GM18868 (cell line): ENCODE measurements around the gene DUOXA1.
"Not testable (repeated sequence)": the region's sequence is repeated elsewhere in the genome, so short reads cannot be mapped to it uniquely, and the experiment has no call there.

Source experiments
- ATAC-seq: cut with Tn5 transposase; IDR thresholded peaks from one replicate; pipeline ENCODE4 v1.9.1; 2021; ENCODE audit warnings: mild to moderate bottlenecking, moderate library complexity; ENCODE audit not compliant: unreplicated experiment

Gene DUOXA1

DNA sequence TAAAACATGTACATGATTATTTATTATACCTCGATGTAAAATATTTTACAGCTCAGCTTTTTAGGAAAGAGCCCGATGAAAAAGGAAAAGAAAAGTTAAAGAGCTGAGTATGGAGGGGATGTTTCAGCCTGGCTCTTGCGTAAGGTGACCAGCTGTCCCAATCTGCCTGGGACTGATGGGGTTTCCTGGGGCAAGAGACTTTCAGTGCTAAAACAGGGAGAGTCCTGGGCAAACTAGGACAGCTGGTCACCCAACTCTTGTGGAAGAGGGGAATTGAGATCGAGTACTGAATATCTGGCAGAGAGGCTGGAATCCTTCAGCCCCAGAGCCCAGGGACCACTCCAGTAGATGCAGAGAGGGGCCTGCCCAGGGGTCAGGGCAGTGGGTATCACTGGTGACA, 36.7 kb downstream of the DUOXA1 start:
- ATAC-seq: no peak

DNA sequence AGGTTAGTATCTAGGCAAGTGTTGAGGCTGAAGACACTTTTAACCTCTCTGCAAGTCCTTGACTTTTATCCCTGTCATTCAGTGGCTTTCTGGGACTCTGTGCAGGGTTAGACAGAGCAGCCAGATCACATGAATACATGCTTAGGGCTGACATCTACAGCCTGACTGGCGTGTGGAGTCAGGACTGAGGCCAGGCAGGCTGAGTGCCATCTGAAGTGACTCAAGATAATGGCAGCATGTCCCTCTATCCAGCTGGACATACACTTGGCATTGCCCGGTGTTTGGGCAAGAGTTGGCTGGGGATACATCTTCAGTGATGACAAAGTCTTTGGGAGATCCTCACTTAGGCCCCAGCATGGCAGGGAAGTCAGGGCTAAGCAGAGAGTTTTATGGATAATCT, 38.1 kb downstream of the DUOXA1 start:
- no peak for ATAC-seq

DNA sequence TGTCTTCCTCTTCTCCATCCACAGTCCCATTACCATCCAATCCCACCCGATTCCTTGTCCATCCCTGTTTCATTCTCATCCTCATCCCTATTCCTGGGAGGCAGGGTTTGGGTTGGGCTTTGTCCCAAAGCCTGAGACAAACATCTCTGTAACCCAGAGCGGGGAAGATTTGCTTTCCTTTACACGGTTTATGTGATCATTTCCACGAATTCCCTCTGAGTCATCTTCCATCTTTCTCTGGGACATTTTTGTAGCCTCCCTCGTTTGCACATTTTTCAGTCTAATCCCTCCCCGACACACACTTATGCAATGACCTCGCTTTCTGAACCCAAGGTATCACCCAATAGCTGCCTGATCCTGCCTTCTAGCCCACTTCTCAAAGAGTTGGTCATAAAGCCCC, 38.5 kb downstream of the DUOXA1 start:
- ATAC-seq: no peak

DNA sequence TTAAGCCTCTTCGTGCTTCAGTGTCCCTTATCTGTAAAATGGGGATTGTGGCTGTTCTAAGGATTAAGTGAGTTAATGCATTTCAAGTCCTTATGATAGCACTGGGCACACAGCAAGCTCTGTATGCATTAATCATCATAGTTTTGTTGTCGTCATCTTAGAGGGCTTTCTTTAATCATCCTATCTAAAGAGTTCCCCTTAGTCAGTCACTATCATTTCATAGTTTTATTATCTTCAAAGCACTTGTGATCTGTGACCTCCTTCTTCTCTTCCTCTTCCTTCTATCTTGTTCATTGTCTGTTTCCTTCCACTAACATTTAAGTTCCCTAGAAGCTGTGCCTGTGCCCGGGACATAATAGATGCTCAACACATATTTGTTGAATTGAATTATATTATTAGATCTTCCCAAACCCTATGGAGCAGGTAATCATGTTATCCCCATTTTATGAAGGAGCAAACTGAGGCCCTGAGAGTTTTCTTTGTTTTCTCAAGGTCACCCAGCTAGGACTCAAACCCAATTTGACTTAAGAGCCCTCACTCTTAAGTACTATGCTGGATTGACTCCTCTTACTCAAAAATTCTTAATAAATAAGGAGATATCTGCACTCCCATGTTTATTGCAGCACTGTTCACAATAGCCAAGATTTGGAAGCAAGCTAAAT, 39.8 kb downstream of the DUOXA1 start:
- ATAC-seq: no peak

DNA sequence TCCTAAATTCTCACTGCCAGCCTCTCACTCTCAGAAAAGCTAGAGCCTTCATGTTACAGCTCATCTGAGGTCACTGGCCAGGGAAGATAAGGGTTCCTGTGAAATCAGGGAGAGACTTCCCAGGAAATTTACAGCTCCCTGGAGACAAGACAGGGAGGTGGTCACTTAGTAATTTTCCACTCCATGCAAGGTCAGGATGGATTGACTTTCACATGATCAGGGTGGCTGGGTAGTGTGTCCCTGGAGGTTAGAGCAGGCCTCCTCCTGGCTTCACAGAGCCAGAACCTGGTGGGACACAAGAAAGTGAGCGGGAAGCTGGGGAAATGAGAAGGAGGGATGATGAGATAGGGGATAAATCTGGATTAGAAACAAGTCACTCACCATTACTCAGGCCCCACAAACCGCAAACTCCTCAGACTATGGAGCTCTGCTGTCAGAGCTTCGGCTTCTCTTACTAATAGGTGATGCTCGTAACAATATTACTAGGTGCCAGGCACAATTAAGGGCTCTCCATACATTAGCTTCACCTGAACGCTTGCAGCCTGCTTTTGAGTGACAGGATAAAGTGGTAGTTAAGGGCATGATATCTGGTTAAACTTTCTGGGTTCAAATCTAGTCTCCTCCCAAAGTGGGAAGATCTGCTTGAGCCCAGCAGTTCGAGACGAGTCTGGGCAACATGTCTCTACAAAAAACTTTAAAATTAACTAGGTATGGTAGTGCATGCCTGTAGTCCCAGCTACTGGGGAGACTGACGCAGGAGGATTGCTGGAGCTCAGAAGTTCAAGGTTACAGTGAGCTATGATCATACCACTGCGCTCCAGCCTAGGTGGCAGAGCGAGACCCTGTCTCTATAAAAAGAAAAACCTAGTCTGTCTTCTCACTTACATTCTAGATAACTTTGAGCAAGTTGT, 40.6 kb downstream of the DUOXA1 start:
- ATAC-seq: no peak

DNA sequence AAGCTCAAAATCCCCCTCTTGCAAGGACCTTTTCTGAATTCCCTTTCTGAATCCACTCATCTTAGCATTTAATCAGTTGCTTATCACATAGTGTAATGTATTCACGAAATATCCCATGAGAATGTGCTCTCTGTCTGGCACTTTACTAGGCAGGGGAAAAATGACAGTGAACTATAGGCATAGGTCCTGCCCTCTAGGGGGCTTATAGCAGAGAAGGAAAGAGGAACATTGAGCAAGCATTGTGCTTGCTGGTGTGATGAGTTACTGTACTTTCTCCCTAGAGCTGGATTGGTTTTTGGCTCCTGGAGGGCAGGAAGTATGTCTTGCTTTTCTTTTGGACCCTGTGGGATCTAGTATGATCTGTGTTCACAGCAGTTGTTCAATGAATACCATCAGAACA, 42.2 kb downstream of the DUOXA1 start:
- ATAC-seq: no peak

DNA sequence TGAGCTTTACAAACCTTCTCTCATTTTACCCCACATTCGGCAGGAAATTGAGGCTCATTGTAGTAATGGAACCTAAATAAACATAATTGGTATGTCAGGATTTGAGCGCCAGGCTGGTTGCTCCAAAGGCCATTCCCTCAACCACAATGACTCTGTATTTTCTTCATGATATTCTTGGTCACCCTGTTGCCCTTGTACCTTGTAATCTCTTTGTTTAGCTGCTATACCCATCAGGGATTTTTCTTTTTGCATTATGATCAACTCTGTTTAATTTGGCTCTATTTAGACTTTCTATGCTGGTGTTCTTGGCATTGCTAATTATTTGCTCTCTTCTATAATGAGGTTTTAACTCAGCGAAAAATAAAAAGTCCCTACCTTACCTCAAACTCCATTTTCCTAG, 45.5 kb downstream of the DUOXA1 start:
- no peak for ATAC-seq

DNA sequence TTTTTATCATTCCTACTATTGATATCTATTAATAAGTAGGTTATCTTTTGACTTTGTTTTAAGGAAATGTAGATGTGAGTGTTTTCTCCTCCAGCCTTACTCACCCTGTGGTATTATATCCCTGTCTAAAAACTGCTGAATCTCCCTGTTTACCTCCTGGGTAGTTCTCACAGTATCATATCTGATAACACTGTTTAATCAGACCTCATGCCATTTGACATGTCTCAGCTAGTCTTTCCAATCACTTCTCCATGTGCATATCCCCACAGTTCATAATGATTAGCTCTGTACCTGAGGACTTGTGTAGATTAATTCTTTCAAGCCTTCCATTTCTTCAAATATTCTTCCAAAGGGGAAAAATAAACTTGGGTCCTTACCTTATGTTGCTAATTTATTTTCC, 46.5 kb downstream of the DUOXA1 start:
- ATAC-seq: no peak

DNA sequence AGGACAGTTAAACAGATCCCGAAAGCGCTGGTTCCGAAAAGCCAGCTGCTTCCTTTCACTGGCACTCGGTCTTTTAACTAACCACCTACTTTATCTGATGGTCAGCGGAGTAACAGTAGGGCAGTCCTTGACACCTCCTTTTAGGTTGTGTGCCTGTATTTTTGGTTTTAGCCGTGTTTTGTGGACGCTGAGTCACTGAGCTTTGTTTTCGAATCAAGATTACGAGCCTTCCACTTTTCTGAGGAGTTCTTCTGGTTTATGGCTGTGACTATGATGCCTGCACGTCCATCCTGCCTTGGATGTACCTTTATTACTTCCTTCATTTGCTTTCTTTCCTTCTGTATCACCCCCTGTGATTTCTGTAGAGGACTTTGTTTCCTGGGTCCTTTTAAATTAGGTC, 47.3 kb downstream of the DUOXA1 start:
- not testable (repeated sequence) for ATAC-seq

DNA sequence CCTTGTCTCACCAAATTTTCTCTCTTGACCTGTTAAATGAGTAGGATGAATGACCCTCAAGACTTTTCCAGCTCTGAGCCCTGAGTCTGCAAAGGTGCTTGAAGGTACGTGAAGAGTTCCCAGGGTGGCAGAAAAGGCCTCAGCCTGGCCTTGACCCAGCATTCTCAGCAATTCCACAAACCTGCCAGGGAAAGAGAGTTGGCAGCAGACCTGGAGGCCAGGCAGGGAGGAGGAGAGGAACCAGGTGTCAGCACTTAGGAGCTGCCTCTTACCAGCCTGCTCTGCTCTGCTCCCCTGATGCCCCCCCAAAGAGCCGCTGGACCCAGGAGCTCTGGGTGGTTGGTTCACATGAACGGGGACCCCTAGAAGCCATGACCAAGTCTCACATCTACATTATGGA, 49.1 kb downstream of the DUOXA1 start:
- ATAC-seq: not testable (repeated sequence)

DNA sequence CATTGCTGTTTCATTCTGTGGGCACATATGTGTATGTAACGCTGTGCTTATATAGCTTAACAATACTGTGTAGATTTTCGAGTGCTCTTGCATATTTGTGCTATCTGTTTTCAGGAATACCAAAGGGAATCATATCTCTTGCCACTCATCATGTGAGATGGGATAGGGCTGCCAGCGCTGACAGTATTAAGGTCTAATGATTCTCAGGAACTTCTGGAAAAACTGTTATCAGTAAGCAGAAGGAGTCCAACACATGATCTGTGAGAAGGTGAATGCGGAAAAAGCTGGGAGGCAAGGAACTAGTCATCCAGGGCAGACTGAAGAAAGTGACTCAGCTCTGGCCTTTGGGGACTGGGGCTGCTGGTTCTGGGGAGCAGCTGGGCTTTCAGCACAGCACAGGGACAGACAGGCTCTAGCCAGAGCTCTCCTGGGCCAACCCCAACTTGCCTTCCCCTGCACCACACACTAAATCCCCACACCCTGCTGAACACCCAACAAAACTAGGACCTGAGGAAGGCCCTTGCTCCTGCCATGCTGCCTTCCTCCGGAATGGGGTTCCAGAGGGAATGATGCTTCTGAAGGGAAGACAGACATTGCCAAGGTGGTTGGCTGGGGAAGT, 49.9 kb downstream of the DUOXA1 start:
- ATAC-seq: not testable (repeated sequence)

DNA sequence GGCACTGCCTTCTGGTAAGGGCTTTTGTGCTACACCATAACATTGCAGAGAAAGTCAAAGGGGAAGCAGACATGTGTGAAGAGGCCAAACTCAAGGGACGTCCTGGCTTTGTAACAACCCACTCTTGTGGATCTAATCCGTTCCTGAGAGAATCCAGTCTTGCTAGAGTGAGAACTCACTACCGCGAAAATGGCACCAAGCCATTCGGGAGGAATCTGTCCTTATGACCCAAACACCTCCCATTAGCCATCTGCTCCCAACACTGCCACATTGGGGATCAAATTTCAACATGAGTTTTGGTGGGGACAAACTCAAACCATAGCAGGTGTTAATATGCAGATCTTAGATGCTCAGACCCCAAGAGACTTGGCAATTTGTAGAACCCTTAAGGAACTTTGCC, 50.5 kb downstream of the DUOXA1 start:
- not testable (repeated sequence) for ATAC-seq

DNA sequence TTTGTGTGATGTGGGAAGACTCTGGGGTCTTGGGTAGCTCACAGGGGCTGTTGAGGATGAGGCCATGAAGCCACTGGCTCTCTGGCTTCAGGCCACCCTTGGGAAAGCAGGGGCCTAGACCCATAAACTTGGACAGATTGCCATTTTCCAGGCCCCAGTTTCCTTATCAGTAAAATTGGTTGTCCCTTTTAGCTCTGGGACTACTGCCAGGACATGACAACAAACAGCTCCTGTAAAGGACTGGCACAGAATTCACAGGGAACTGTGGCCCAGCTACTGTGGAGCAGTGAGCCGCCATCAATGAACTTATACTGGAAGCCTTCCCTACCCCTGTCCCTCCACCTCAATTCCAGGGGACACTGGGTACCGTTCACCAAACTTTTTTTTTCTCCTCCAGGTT, 52.3 kb downstream of the DUOXA1 start:
- not testable (repeated sequence) for ATAC-seq

DNA sequence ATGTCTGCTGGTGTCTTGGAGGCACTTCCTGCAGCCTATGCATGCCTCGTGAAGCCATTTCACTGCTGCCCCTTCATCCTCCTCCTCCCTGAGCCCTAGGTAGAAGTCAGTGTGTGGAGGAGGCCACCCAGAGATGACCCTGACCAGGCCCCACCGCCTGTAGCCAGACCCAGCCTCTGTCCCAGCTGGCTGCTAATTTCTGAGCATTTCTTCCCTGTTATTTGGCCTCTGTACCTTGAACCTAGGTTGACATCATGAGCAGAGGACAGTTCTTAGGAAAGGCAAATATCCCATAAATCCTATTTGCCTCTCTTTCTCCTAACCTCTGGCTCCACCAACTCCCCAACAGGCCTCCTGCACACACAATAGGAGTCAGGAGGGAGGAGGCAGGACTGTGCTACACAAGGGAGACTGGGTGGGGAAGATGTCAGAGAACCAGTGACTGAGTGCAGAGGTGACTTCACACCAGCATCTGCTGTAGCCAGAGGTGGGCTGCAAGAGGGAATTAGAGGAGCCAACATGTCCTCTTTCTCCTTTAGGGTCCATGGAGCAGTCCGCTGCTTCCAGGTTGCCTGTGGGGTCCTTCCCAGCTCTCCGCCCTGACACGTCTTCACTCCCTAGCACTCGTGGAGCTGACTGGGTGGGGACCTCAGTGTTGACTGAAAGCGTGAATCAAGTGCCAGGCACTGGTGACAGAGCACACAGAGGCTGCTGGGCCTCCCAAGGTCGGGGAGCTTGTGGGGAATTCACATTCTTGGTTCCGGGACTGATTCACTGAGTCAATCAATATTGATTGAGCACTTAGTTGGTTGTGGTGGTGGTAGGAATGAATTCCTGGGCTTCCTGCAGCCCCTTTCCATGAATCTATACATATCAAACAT, 54.0 kb downstream of the DUOXA1 start:
- ATAC-seq: not testable (repeated sequence)

DNA sequence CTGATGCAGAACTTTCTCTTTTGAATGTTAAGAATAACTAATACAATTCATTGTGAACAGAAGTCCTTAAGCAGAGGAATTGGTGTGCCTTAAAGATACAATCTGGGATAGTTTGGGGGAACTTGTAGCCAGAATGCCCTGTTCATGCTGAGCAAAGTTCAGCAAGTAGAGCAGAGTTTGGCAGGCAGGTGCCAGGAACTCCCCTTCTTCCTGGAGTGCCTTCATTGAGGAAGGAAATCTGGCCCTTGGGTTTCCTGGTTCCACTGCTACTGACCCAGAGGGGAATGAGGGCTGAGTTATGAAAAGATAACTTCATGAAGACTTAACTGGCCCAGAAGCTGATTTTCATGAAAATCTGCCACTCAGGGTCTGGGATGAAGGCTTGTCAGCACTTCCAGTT, 56.1 kb downstream of the DUOXA1 start:
- not testable (repeated sequence) for ATAC-seq

DNA sequence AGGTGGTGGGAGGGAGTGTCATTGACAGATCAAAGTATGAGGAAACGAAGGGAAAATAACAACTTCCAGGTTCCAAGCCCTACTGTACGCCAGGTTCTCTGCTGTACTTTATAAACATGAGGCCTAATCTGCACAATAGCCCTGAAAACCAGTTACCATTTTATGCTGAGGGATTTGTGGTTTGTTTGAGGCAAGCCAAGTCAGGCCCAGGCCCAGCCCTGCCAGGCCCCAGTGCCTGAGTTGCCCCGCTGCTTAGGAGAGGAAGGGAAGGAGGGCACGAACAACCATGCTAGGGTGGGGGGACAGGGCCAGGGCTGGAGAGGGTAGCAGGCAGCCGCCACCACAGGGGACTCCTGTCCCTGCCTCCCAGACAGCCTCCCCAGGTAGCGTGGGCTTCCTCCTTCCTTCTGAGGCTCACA, 59.7 kb downstream of the DUOXA1 start:
- ATAC-seq: not testable (repeated sequence)
